NCI-H510A treated with DMSO at 0.1 percent for 48 hours (cell line): ENCODE measurements around the gene PLXNB1.

Experiments used
- DNase-seq: peaks from one replicate; lab custom pipeline; 2025; lab: John Stamatoyannopoulos, UW

The PLXNB1 gene

GRCh38 chr3:48417529-48418108, 12.3 kb downstream of the PLXNB1 start:
- no peak for DNase-seq

DNA sequence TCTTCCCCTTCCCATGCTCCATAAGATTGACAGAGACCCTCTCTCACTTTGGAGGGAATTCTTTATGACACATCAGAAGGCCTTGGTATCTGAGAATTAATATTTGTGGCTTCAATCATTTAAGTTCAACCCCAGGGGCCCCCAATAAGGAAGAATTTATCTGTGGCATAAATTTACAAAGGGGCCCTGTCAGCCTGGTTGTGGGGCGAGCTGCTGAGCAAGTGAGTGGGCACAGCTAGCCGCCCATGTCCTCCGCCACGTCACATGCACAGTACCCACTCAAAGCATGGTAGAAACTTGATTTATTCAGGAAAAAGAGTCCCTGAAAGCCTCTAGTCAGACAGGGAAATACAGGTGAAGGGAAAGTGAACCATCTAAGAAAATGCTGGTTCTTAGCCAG, 13.3 kb downstream of the PLXNB1 start:
- no peak for DNase-seq

DNA sequence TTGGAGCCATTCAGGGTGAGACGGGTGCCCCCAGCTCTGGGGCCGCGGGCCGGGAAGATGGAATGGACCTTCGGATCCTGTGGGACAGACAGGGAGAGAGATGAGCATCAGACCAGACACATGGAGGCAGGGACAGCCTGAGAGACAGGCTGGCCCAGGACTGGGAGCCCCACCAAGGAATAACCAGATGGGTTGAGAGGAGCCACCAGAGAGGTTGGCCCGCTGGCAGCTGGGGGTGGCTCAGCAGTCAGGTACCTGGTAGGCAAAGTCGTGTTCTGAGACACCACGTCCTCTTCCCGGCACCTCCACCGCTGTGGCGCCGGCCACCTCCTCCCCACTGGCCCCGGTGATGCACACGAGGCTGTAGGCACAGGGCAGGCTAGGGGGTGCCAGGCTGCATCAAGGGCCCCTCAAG, 13.8 kb downstream of the PLXNB1 start:
- DNase-seq: no peak

- DNase-seq: no peak
These were observed 14.5 kb downstream of the PLXNB1 start for GRCh38 chr3:48415251-48415953.

DNA sequence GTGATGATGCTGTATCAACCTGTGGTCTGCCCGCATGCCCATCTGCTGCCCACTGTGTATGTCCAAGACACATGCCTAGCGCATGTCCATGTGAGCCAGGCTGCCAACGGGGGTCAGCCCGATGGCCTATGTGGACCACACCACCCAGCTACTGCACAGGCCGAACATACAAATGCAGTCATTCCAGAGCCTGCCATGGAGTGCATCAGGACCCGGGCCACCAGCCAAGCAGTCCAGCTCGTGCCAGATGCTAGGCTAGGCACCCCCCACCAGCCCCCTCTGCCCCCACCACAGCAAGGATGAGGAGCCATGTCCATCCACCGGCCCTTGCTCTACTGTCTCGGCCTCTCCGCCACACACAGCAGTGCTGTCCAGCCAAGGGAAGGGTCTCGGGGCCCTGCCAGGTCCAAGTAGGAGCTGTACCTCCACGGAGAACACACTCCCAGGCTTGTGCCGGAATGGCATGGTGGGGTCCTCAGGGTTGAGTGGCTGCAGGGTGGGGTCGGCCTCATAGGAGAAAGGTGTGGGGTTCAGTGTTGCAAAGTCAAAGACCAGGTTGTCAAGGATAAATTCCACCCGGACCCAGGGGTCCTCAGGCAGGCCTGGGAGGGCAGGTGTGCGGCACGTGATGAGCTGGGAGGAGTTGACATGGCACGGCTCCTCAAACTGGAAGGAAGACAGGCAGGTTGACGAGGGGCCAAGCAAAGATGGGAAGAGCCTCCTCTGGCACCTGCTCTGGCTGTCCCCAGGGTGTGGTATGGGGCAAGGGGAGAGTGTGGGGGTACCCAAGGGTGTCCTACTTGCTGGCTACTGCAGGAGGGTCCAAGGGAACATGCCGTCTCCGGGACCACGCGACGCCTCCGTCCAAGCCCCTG, 15.3 kb downstream of the PLXNB1 start:
- DNase-seq: no peak

GRCh38 chr3:48413611-48414010, 16.3 kb downstream of the PLXNB1 start:
- no peak for DNase-seq

- DNase-seq: no peak
These were observed 16.8 kb downstream of the PLXNB1 start for GRCh38 chr3:48413086-48413485.

DNA sequence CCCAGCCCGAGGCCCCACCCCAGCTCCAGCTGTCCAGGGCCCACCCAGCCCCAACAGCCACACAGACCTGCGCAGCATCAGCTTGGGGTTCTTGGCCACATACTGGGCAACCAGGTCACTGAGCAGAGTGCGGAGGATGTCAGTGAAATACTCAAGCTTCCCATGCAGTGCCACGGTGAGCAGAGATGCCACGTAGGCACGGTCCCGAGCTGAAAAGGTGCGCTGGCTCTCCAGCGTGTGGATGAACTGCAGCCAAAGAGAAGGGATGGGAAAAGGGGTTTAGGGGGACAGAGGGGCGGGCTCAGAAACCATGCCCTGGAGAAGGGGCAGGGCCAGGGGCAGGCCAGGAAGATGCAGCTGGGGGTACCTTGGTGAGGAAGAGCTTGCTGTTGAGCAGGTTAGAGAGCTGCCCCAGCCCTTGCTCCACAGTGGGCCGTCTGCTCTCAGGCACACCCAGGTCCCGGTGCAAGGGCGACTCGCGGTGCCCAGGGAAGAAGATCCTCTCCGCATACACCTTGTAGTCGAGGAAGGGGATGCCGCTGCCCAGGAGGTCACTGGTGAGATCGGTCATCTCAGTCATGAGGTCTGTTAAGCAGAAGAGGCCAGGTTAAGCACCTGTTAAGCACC, 17.4 kb downstream of the PLXNB1 start:
- DNase-seq: no peak

- DNase-seq: no peak
These were observed 18.1 kb downstream of the PLXNB1 start for GRCh38 chr3:48411606-48412374.

- no peak for DNase-seq
These were observed 18.8 kb downstream of the PLXNB1 start for GRCh38 chr3:48411041-48411588.

GRCh38 chr3:48410205-48411040, 19.5 kb downstream of the PLXNB1 start:
- no peak for DNase-seq

DNA sequence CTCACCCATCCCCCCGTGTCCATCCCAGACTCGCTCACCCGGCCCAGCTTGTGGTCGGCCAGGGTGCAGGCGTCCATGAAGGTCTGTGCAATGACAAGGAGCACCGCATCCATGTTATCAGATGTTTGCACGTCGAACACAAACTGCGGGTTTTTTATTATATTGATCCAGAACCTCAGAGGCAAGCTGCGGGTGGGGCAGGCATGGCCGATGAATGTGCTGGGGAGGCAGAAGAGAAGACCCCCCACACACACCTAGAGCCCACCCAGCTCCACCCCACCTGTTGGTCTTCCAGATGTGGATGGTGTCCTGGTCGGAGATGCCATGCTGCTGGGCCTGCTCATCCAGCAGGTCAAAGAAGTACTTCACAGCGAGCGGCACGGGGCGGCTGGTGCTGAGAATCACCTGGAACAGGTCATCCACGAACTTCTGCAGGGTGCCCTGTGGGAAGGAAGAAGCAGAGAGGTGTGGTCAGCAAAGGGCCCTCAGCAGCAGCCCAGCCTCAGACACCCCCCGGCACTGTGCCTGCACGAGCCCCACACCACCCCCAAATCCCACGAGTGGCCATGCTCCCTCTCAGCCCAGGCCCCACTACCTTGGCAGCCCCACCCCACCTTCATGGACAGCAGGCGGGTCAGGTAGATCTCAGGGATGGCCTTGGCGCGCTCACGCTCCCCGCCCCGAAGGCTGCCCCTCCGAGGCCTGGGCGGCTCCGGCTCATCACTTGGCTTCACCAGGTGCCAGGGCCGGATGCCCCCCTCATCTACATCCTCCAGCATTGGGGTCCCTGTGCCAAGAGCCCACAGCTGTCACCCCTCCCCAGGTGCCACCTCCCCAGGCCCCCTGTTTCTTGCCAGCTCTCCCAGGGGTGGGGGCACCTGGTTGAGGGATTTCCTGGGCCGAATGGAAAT, 20.3 kb downstream of the PLXNB1 start:
- DNase-seq: no peak

DNA sequence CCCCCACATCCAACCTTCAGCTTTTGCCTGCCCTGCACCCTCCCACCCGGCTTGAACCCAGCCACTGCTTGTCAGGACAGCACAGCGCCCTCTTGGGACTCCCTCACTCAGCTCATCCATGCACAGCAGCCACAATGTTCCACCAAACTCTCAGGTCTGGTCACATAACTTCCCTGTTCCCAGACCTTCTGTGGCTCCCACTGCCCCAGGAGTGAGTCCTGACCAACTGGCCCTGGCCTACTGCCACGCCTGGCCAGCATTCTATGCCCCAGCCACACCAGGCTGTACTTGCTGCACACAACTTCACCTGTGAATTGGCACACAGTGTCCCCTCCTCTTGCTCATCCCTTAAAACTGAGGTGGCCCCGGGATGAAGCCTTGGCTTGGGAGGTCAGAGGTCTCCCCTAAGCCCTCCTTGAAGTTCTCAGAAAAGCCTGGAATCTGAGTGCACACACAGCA, 21.0 kb downstream of the PLXNB1 start:
- no peak for DNase-seq

DNA sequence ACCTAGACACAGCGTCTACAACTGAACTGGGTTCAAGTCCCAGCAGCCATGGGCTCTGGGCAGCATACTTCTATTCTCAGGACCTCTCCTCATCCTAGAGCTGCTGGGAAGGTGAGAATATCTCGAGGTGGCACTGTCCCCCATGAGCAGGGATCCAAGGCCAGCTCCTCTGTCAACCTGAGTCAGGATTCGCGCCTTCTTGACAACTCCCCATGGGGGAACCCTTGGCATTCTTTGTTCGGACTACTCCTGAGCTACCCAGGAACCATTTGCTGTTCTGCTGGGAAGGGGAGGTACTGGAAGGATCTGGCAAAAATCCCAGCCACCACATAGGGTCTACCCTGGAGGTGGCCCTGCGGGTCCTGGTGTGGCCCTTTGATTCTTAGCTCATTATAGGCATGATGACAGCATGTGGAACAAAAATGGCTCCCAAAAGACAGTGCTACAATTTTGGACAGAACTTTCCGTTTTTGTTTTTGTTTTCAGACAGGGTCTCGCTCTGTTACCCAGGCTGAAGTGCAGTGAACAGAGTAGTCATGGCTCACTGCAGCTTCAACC, 22.3 kb downstream of the PLXNB1 start:
- no peak for DNase-seq

- DNase-seq: no peak
These were observed 23.1 kb downstream of the PLXNB1 start for GRCh38 chr3:48406443-48407431.

- no peak for DNase-seq
These were observed 23.9 kb downstream of the PLXNB1 start for GRCh38 chr3:48405971-48406370.

- DNase-seq: no peak
These were observed 24.5 kb downstream of the PLXNB1 start for GRCh38 chr3:48405343-48405881.
